ENCODE measurements around the gene PMEL.

PMEL gene

GRCh38 chr12:55978393-55978792, 12.6 kb upstream of the PMEL start:
- no peak overlapping the region for H3K4me3 ChIP-seq (ENCODE audit: low read depth, low read length)
- no peak for TF ChIP-seq CTCF (IDR thresholded peaks at IDR 0.05; ENCODE audit: low read depth, low read length)

- TF ChIP-seq CTCF (IDR thresholded peaks at IDR 0.05; ENCODE audit: low read depth, low read length), result no peak
- H3K4me3 ChIP-seq (ENCODE audit: low read depth, low read length), result peak overlapping the region; percentile 89
These were observed 8.5 kb upstream of the PMEL start for GRCh38 chr12:55974308-55974730.

- TF ChIP-seq CTCF (IDR thresholded peaks at IDR 0.05; ENCODE audit: low read depth, low read length), result no peak
- H3K4me3 ChIP-seq (ENCODE audit: low read depth, low read length), result peak within 1 kb of the TSS; percentile 89
These were observed 7.9 kb upstream of the PMEL start, which contains the start of gene RAB5B for GRCh38 chr12:55973599-55974307. TSS of gene RAB5B (plus strand) at chr12:55974078. CDS start at chr12:55986961, 12,883 bp downstream.

- TF ChIP-seq CTCF (IDR thresholded peaks at IDR 0.05; ENCODE audit: low read depth, low read length), result no peak
These were observed 7.2 kb upstream of the PMEL start for GRCh38 chr12:55972911-55973598.

DNA sequence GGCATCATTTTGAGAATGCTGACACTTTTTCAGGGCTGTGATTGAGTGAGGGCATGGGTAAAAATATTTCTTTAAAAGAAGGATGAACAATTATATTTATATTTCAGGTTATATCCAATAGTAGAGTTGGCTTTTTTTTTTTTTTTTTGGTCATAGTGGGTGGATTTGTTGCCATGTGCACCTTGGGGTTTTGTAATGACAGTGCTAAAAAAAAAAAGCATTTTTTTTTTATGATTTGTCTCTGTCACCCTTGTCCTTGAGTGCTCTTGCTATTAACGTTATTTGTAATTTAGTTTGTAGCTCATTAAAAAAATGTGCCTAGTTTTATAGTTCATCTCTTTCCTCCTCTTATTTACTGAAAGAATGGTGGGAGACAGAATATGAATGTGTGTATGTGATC, 6.6 kb upstream of the PMEL start:
- TF ChIP-seq CTCF (IDR thresholded peaks at IDR 0.05; ENCODE audit: low read depth, low read length), result no peak
- peak overlapping the region; percentile 67 for H3K4me3 ChIP-seq (ENCODE audit: low read depth, low read length)

More at GRCh38 chr12:55972911-55973598, 7.2 kb upstream of the PMEL start:
- H3K4me3 ChIP-seq (ENCODE audit: low read depth, low read length), result peak overlapping the region; percentile 67

DNA sequence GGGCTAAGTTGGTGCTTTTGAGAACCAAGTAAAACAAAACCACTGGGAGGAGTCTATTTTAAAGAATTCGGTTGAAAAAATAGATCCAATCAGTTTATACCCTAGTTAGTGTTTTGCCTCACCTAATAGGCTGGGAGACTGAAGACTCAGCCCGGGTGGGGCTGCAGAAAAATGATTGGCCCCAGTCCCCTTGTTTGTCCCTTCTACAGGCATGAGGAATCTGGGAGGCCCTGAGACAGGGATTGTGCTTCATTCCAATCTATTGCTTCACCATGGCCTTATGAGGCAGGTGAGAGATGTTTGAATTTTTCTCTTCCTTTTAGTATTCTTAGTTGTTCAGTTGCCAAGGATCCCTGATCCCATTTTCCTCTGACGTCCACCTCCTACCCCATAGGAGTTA, 6.2 kb upstream of the PMEL start:
- H3K4me3 ChIP-seq (ENCODE audit: low read depth, low read length), result peak overlapping the region; percentile 67; the same call in 1 of the 2 replicates
- TF ChIP-seq CTCF (IDR thresholded peaks at IDR 0.05; ENCODE audit: low read depth, low read length), result no peak

- no peak overlapping the region for H3K4me3 ChIP-seq (ENCODE audit: low read depth, low read length)
- TF ChIP-seq CTCF (IDR thresholded peaks at IDR 0.05; ENCODE audit: low read depth, low read length), result no peak
These were observed 4.9 kb upstream of the PMEL start for GRCh38 chr12:55970775-55971174.

Measured in WI38 (cell line).